Gastrocnemius medialis (tissue), 4 donors: ENCODE measurements around the gene HEPN1. TPM values are rescaled to one million over a fixed set of nuclear protein-coding genes. Genes with fewer than 3 reads are reported as not detected.

Source experiments
- ATAC-seq, 2 donors: fragments of 150-250 bp; one replicate each; pipeline ENCODE4 v1.9.1; 2016
- DNase-seq, 2 donors: peaks; one replicate each; pipeline ENCODE4 v3.0.0-alpha.2; 2019
- H3K27ac ChIP-seq, 4 donors: fragments of 200-600 bp; sonication (generic); 1 replicate in 1 of 4; 2 replicates in 3 of 4; pipeline ENCODE4 v1.5.1; 2016 to 2018; ENCODE audit warnings: mild to moderate bottlenecking in 2 of 4, moderate library complexity in 1 of 4
- H3K27me3 ChIP-seq, 3 donors: fragments of 200-600 bp; sonication (generic) in 2 of 3; 1 replicate in 1 of 3; 2 replicates in 2 of 3; pipeline versions ENCODE4 v1.5.1 to v1.6.0; 2016 to 2019; ENCODE audit warnings: mild to moderate bottlenecking in 1 of 3, moderate library complexity in 1 of 3
- H3K36me3 ChIP-seq, 2 donors: fragments of 200-600 bp; sonication (generic) in 1 of 2; one replicate each; pipeline ENCODE4 v1.5.1; 2017 to 2018
- H3K4me1 ChIP-seq, 2 donors: fragments of 200-600 bp; sonication (generic) in 1 of 2; one replicate each; pipeline ENCODE4 v1.5.1; 2016 to 2017; ENCODE audit warnings: mild to moderate bottlenecking in 2 of 2
- H3K4me3 ChIP-seq, 4 donors: fragments of 200-600 bp; sonication (generic) in 3 of 4; 1 replicate in 1 of 4; 2 replicates in 3 of 4; pipeline ENCODE4 v1.5.1; 2016 to 2019; ENCODE audit warnings: mild to moderate bottlenecking in 2 of 4
- H3K9me3 ChIP-seq, 3 donors: fragments of 200-600 bp; sonication (generic) in 2 of 3; 1 replicate in 1 of 3; 2 replicates in 2 of 3; pipeline ENCODE4 v1.5.1; 2016 to 2019
- POLR2A ChIP-seq, 2 donors: fragments of 450-650 bp; IDR thresholded peaks; one replicate each; pipeline ENCODE4 v1.6.1; 2017; ENCODE audit warnings: antibody characterized with exemption in 2 of 2, mild to moderate bottlenecking in 2 of 2, moderate library complexity in 2 of 2
- in situ Hi-C, 4 donors: fragments of 200-750 bp; cut with MboI; loops; one replicate each; pipeline versions ENCODE4 v1.15.0 to v1.8.0; 2017; ENCODE audit warnings: low sequenced_read_pairs in 4 of 4
- intact Hi-C: fragments of 100-400 bp; cut with DNase I; formaldehyde crosslinking; loops from one replicate; pipeline ENCODE4 v1.15.1; 2023; ENCODE audit warnings: low total_unique reads
- total RNA-seq, 4 donors: library from RNA; depleted of rRNA; stranded (reverse); fragments of >200 nt; gene quantifications; one replicate each; pipeline versions ENCODE4 v1.1.0 to v1.2.3, GENCODE V29; 2016
- TF ChIP-seq, protein P1 (sequence below), 5 experiments: fragments of 450-650 bp in 3 of 5; fragments of 200-600 bp in 2 of 5; sonication (generic) in 2 of 5; IDR thresholded peaks in 4 of 5; conservative IDR thresholded peaks in 1 of 5; 1 replicate in 4 of 5; 2 replicates in 1 of 5; pipeline ENCODE4 v1.5.1; 2016 to 2019; ENCODE audit warnings: antibody characterized with exemption in 5 of 5, mild to moderate bottlenecking in 3 of 5, moderate library complexity in 3 of 5

Gene HEPN1
- total RNA-seq, 4 donors from 2014 or later = not detected

- H3K4me1 ChIP-seq = peaks cover 27 to 35% of the 10 kb centered on the region in 2 donors
- DNase-seq (no peak), ATAC-seq (peak in 1 of 2 donors; percentile 24)
- H3K9me3 ChIP-seq = no peaks in the 10 kb centered on the region
- no peaks in the 10 kb centered on the region for H3K27me3 ChIP-seq
- no peaks in the 10 kb centered on the region for H3K36me3 ChIP-seq
- TF ChIP-seq, protein P1, sequence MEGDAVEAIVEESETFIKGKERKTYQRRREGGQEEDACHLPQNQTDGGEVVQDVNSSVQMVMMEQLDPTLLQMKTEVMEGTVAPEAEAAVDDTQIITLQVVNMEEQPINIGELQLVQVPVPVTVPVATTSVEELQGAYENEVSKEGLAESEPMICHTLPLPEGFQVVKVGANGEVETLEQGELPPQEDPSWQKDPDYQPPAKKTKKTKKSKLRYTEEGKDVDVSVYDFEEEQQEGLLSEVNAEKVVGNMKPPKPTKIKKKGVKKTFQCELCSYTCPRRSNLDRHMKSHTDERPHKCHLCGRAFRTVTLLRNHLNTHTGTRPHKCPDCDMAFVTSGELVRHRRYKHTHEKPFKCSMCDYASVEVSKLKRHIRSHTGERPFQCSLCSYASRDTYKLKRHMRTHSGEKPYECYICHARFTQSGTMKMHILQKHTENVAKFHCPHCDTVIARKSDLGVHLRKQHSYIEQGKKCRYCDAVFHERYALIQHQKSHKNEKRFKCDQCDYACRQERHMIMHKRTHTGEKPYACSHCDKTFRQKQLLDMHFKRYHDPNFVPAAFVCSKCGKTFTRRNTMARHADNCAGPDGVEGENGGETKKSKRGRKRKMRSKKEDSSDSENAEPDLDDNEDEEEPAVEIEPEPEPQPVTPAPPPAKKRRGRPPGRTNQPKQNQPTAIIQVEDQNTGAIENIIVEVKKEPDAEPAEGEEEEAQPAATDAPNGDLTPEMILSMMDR (IDR thresholded peaks at IDR 0.05 in 4 of 5, conservative IDR thresholded peaks at IDR 0.05 in 1 of 5) = no peak
- TF ChIP-seq POLR2A (IDR thresholded peaks at IDR 0.05) = no peak
- in situ Hi-C loops (no loop called here), intact Hi-C loops (loop anchor here (5.0 kb wide), 1 partner anchor 154 kb away; the partner anchor contains the start of gene NRGN)
- peak overlapping the region in 3 of 4 donors; percentile 28 to 50 (median 32) for H3K27ac ChIP-seq
- H3K4me3 ChIP-seq = no peak overlapping the region
These were observed 28.2 kb upstream of the HEPN1 start for GRCh38 chr11:124890683-124891372.

DNA sequence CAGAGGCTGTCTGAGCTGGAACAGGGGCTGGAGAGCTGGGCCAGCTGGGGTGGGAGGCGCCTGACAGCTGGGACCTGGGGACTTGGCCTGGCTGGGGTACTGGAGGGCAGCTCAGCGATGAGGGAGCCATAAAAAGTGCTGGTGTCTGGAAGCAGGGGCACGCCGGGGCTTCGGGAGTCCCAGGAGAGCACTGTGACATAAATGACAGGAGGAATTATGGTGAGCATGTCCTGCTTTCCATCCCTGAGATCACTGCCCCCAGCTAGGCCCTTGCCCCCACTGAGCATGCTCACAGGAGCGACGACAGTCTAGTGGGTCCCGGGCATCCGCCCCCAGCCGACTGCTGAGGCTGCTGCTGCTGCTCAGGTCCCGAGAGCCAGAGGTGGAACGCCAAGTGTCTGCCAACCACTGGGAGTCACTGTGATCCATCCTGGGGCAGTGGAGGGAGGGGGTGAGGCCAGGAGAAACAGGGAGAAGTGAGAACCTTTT, 27.6 kb upstream of the HEPN1 start:
- DNase-seq = no peak
- TF ChIP-seq POLR2A (IDR thresholded peaks at IDR 0.05) = no peak
- TF ChIP-seq, protein P1 (IDR thresholded peaks at IDR 0.05 in 4 of 5, conservative IDR thresholded peaks at IDR 0.05 in 1 of 5) = no peak
- in situ Hi-C loops = no loop called here

DNA sequence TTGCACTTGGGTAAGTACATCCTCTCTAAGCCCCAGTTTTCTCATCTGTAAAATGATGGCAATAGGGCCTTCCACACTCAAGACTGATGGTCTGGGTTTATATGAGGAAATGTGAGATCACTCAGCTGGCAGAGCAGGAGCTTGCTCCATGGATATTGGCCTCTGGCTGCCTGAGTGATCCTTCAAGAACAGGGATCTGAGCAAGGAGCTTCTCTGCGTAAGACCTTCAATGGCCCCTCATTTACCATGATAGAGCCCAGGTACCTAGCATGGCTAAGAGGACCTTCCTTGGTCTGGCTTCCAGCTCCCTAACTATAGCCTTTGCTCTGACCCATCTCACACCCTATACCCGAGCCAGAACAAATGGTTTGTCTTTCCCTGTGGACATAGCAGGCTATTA, 26.9 kb upstream of the HEPN1 start:
- H3K27me3 ChIP-seq = no peaks in the 10 kb centered on the region
- TF ChIP-seq POLR2A (IDR thresholded peaks at IDR 0.05) = no peak
- TF ChIP-seq, protein P1 (IDR thresholded peaks at IDR 0.05 in 4 of 5, conservative IDR thresholded peaks at IDR 0.05 in 1 of 5) = no peak
- ATAC-seq = no peak
- H3K4me1 ChIP-seq = peaks cover 27 to 35% of the 10 kb centered on the region in 2 donors
- no peaks in the 10 kb centered on the region for H3K36me3 ChIP-seq
- no peaks in the 10 kb centered on the region for H3K9me3 ChIP-seq
- no peak overlapping the region for H3K4me3 ChIP-seq
- intact Hi-C loops (loop anchor here (5.0 kb wide), 1 partner anchor 155 kb away; the partner anchor contains the start of gene NRGN), in situ Hi-C loops (no loop called here)
- H3K27ac ChIP-seq = peak overlapping the region; percentile 24 to 50 (median 30)
- no peak for DNase-seq

More for the DNA sequence above, 27.6 kb upstream of the HEPN1 start:
- intact Hi-C loops = loop anchor here (5.0 kb wide), 1 partner anchor 154 kb away; the partner anchor contains the start of gene NRGN
- H3K9me3 ChIP-seq = no peaks in the 10 kb centered on the region
- H3K27ac ChIP-seq = peak overlapping the region in 3 of 4 donors; percentile 28 to 50 (median 32)
- peaks cover 27 to 35% of the 10 kb centered on the region in 2 donors for H3K4me1 ChIP-seq
- H3K4me3 ChIP-seq = no peak overlapping the region
- H3K36me3 ChIP-seq = no peaks in the 10 kb centered on the region
- no peaks in the 10 kb centered on the region for H3K27me3 ChIP-seq
- ATAC-seq = peak in 1 of 2 donors; percentile 20

GRCh38 chr11:124892750-124893454, 26.1 kb upstream of the HEPN1 start:
- Histone ChIP-seq H3K9me3 (no peaks in the 10 kb centered on the region), H3K27ac (peak overlapping the region; percentile 24 to 78 (median 39)), H3K36me3 (no peaks in the 10 kb centered on the region), H3K27me3 (no peaks in the 10 kb centered on the region), H3K4me3 (no peak overlapping the region), H3K4me1 (peaks cover 29 to 35% of the 10 kb centered on the region in 2 donors)
- ATAC-seq (no peak), DNase-seq (peak in 1 of 2 donors; percentile 27)
- TF ChIP-seq, protein P1 (IDR thresholded peaks at IDR 0.05 in 4 of 5, conservative IDR thresholded peaks at IDR 0.05 in 1 of 5) = no peak
- no peak for TF ChIP-seq POLR2A (IDR thresholded peaks at IDR 0.05)
- intact Hi-C loops = loop anchor here (5.0 kb wide), 1 partner anchor 156 kb away; the partner anchor contains the start of gene NRGN
- in situ Hi-C loops = no loop called here
